NCI-H128 (cell line): Measurements from ENCODE around the gene ADPRH.
"Not testable (repeated sequence)": the region's sequence is repeated elsewhere in the genome, so short reads cannot be mapped to it uniquely, and the experiment has no call there.

Source experiments
- DNase-seq: peaks from one replicate; lab custom pipeline; 2025; ENCODE audit not compliant: unreplicated experiment; lab: John Stamatoyannopoulos, UW

ADPRH gene

DNA sequence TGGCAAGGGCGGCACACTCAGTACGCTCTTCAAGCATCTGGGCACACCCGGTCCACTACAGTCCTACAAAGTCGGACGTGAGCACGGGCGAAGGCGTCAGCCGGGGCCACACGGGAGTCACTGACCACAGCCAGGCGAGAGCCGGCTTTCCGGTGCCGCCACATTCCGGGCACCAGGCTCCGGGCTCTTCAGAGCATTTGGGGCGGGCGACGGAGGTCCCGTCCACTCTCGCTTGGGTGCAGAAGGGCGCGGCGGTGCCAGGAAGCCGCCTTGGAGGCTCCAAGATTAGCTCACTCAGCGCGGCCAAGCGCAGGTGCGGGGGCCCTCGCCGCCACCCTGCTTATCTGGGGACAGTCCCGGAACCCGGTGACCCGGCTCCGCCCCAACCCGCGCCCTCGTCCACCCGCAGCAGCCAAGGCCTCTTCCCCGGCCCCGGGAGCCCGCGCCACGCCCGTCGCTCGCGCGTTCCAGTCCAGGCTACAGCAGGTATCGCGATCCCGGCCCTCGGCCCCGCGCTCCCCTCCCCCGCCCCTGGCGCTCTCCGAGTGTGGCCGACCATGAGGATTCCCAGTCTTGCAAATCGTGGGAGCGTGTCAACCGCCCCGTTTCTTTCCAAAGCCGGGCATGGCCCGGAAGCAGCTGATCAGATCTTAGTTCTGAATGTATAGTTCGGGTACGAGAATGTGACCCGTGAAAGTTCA is at the start of gene ADPRH:
TSS of gene ADPRH (plus strand) at position 127 of the 701 bp plus-strand sequence. CDS start 2,678 bp downstream, outside the sequence.
- DNase-seq = peak; percentile 17

DNA sequence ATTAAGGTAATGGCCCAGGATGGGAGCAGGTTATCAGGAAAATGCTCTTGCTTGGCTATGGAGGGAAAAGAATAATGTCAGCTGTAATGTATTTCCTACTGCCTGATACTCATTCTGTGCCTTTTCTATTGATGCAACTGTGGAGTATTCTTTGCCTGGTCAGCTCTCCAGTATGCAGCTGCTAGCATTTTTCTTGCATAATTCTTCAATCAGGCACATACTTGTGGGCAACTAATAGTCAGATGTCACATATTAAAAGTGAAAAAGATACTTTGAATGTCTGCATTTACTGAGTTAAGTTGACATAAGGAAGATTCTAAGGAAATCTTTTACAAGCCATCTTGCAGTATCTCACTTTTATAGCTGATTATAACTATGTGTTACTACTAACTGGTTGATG is 49.4 kb upstream of the ADPRH start:
- no peak for DNase-seq

- no peak for DNase-seq
These were observed 48.8 kb upstream of the ADPRH start for GRCh38 chr3:119530456-119530855.

DNA sequence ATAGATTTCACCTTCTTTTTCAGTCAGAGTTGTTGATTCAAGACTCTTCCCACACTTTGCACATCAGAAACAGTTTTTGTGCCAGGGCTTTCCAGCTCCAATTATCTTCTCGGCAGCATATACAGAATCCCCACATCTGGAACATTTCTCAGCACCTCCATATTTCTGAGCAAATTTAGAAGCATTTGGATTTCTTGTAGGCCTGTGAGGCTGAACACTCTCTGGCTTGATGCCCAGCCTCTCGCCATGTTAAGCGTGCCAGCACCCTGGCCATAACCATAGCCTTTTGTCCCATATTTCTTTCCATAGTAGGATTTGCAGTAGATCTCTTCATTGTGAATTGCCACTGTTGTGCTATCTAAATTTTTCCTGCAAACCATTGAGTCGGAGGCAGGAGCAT is 48.1 kb upstream of the ADPRH start:
- DNase-seq = no peak

DNA sequence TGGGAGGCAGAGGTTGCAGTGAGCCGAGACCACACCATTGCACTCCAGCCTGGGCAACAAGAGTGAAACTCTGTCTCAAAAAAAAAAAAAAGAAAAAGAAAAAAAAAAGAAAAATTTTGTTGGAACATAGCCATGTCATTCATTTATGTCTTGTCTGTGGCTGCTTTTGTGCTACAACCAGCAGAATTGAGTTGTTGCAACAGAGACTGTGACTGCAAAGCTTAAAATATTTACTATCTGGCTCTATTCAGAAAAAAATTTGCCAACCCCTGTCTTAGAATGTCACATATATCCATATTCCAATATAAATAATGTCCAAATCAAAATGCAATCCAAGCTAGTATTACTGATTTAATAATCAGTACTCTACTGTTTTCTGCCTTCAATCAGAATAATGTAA is 45.0 kb upstream of the ADPRH start:
- DNase-seq = no peak

DNA sequence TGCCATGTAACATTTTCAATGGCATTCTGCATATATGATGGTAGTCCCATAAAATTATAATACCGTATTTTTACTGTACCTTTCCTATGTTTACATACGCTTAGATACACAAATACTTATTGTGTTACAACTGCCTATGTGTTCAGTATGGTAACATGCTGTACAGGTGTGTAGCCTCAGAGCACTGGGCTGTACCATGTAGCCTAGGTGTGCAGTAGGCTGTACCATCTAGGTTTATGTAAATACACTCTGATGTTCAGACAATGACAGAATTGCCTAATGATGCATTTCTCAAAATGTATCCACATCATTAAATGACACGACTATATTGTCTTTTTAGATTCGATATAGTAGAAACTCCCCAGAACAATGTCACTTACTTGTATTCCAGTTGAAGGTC is 42.5 kb upstream of the ADPRH start:
- no peak for DNase-seq

- DNase-seq = no peak
These were observed 40.5 kb upstream of the ADPRH start for GRCh38 chr3:119538772-119539171.

GRCh38 chr3:119541547-119541946 is 37.7 kb upstream of the ADPRH start:
- no peak for DNase-seq

GRCh38 chr3:119542168-119542767 is 37.0 kb upstream of the ADPRH start:
- DNase-seq = no peak

- no peak for DNase-seq
These were observed 36.1 kb upstream of the ADPRH start for GRCh38 chr3:119543147-119543546.

DNA sequence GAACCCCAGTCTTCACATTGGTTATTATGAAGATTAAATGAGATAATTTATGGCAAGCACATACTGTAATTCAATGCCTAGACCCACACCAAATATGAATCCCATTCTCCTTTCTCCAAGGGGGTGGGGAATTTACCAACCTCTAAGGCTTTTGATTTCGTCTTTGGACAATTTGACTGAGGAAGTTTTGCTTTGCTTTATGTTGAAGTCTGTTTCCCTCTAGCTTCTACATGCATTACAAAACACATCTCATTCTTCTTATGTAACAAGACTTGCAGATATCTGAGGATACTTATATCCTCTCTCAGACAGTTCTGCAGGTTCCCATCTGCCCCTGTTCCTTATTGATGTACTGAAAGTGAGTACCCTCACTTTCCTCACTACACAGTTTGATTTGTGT is 32.1 kb upstream of the ADPRH start:
- DNase-seq = no peak

GRCh38 chr3:119548341-119548740 is 31.0 kb upstream of the ADPRH start:
- no peak for DNase-seq

- no peak for DNase-seq
These were observed 28.9 kb upstream of the ADPRH start for GRCh38 chr3:119550192-119550910.

GRCh38 chr3:119551598-119551997 is 27.7 kb upstream of the ADPRH start:
- no peak for DNase-seq

DNA sequence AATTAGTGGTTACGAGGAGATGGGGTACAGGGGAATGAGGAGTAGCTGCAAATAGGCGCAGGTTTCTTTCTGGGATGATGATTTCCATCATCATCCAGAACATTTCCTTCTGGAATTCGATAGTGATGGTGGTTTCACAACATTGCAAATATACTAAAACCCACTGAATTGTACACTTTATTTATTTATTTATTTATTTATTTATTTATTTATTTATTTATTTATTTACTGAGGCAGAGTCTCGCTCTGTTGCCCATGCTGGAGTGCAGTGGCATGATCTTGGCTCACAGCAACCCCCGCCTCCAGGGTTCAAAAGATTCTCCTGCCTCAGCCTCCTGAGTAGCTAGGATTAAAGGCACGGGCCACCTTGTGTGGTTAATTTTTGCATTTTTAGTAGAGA is 26.4 kb upstream of the ADPRH start:
- DNase-seq = not testable (repeated sequence)

DNA sequence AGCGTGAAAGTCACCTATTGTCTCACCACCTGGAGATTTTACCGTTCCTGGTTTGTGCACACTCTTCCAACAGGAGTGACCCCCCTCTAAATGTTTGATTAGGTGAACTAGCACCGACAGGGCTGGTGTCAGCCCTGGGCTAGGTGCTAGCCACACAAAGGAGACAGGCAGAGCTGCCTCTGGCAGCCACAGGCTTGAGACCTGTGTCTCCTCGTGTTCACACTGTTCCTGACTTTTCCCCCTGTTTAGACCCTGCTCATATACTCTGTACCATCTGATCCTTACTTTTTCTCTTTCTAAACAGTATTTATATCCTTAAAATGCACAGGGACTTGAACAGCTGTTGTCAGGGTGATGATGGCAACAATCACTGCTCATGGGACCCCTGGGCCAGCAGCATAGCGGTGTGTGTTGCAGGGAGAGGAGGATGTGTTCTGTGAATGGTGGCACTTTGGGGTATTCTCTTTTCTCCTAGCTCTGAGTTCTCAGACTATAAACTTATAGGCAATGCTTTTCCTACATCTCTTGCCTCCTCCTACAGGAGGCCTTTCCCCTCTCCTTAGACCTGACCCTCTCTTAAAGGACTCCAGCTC is 25.4 kb upstream of the ADPRH start:
- no peak for DNase-seq

DNA sequence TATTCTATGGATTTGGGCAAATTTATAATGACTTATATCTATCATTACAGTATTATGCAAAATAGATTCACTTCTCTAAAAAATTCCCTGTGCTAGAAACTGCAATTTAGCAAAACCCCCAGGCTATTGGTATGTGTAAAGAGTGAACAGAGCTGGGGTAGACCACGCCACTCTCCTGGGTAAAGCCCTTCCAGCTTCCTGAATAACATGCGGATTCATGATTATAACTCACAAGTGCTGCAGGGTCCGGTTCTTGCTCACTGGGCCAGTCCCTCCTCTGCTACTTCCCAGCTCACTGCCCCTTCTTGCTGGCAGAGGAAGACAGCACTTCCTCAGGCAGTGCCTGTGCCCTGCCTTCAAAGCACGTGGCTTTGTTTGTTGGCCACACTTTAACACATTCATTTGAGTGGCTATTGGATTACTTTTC is 24.0 kb upstream of the ADPRH start:
- no peak for DNase-seq

GRCh38 chr3:119555929-119556328 is 23.4 kb upstream of the ADPRH start:
- no peak for DNase-seq

DNA sequence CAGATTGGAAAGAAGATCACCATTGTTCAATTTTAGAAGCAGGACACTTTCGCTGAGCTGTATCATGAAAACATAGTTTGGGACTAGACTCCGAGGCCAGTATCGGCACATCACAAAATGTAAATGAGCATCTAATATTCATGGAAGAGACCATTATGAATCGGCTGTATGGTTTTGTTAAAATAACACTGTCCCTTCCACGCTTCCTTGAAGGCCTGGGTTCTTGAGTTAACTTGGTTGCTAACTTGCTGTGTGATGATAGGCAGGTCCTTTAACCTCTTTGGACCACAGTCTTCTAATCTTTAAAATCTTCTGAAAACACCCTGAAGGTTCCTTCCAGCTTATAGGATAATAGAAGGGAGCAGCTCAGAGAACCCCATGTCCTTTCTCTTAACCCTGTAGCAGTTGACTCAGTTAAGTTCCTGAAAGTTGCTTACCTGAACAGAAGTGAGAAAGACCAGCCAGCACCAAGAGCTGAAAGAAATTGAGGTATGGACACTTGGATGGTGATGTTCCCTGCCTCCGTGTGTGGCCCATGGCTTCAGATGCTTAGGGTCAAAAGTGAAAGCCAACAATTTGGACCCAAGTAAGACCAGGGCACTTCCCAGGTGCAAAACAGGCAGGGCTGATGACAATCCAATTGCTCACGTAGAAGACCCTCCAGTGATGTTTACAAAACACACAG is 22.0 kb upstream of the ADPRH start:
- no peak for DNase-seq

DNA sequence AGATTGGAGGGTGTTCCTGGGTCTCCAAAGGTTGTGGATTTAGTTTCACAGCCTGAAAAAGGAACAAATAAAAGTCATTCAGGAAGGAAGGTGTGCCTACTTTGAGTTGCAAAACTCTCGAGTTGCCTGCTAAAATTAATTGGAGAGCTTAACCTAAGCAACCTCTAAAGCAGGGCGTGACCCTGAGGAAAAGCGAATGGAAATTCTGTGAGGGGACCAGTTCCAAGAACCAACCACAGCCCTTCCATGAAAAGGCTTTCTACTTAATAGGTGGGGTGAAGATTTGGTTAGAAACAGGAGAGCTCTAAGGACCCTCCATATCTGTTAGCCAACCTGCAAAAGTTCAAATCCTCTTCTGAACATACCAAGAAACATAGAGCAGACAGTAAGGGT is 21.4 kb upstream of the ADPRH start:
- no peak for DNase-seq

- DNase-seq = no peak
These were observed 20.5 kb upstream of the ADPRH start for GRCh38 chr3:119558626-119559317.
